Measurements from ENCODE around the gene MMD.

The MMD gene

GRCh38 chr17:55356434-55357328 is 65.0 kb downstream of the MMD start:
- DNase-seq (ENCODE audit: low read depth in 2 of 2), result peak; percentile 71 to 78
- no peak overlapping the region for H3K4me3 ChIP-seq (replicated peaks in 1 of 2; ENCODE audit: low read depth in 2 of 2, low read length in 2 of 2)
- TF ChIP-seq CTCF (IDR thresholded peaks at IDR 0.05; ENCODE audit: low read depth, low read length), result peak; percentile 78

GRCh38 chr17:55354941-55355340 is 66.7 kb downstream of the MMD start:
- H3K4me3 ChIP-seq (replicated peaks in 1 of 2; ENCODE audit: low read depth in 2 of 2, low read length in 2 of 2), result no peak overlapping the region
- no peak for DNase-seq (ENCODE audit: low read depth in 2 of 2)
- TF ChIP-seq CTCF (IDR thresholded peaks at IDR 0.05; ENCODE audit: low read depth, low read length), result no peak

- no peak for TF ChIP-seq CTCF (IDR thresholded peaks at IDR 0.05; ENCODE audit: low read depth, low read length)
These were observed 67.6 kb downstream of the MMD start for GRCh38 chr17:55354010-55354409.

GRCh38 chr17:55351226-55351625 is 70.4 kb downstream of the MMD start:
- no peak for TF ChIP-seq CTCF (IDR thresholded peaks at IDR 0.05; ENCODE audit: low read depth, low read length)
- H3K4me3 ChIP-seq (replicated peaks in 1 of 2; ENCODE audit: low read depth in 2 of 2, low read length in 2 of 2), result no peak overlapping the region
- DNase-seq (ENCODE audit: low read depth in 2 of 2), result no peak

More at GRCh38 chr17:55354010-55354409, 67.6 kb downstream of the MMD start:
- no peak for DNase-seq (ENCODE audit: low read depth in 2 of 2)
- no peak overlapping the region for H3K4me3 ChIP-seq (replicated peaks in 1 of 2; ENCODE audit: low read depth in 2 of 2, low read length in 2 of 2)

- no peak overlapping the region for H3K4me3 ChIP-seq (replicated peaks in 1 of 2; ENCODE audit: low read depth in 2 of 2, low read length in 2 of 2)
- no peak for TF ChIP-seq CTCF (IDR thresholded peaks at IDR 0.05; ENCODE audit: low read depth, low read length)
- DNase-seq (ENCODE audit: low read depth in 2 of 2), result no peak
These were observed 70.8 kb downstream of the MMD start for GRCh38 chr17:55350825-55351205.

- peak; percentile 63 to 68 for DNase-seq (ENCODE audit: low read depth in 2 of 2)
- TF ChIP-seq CTCF (IDR thresholded peaks at IDR 0.05; ENCODE audit: low read depth, low read length), result peak; percentile 86
- no peak overlapping the region for H3K4me3 ChIP-seq (replicated peaks in 1 of 2; ENCODE audit: low read depth in 2 of 2, low read length in 2 of 2)
These were observed 72.8 kb downstream of the MMD start for GRCh38 chr17:55348749-55349354.
